ENCODE measurements around the gene CENPM. TPM values are rescaled to one million over a fixed set of nuclear protein-coding genes. Genes with fewer than 3 reads are reported as not detected.
A peak's percentile ranks its signal among the peaks of the same experiment; 100 is the strongest.

CENPM gene
- total RNA-seq, 2 donors from 2014 or later: 26.9 to 28.3 TPM

- ATAC-seq (no peak), DNase-seq (no peak)
- Mint-ChIP-seq H3K27ac (peak overlapping the region; percentile 81), H3K27me3 (no peaks in the 10 kb centered on the region), H3K4me3 (no peak overlapping the region), H3K4me1 (peaks cover 9% of the 10 kb centered on the region), H3K36me3 (ENCODE audit: low read depth) (no peaks in the 10 kb centered on the region)
- no peaks in the 10 kb centered on the region for H3K9me3 ChIP-seq (ENCODE audit: control insufficient read depth, low read length, poor library complexity, severe bottlenecking)
These were observed 13.4 kb downstream of the CENPM start for GRCh38 chr22:41933411-41934177.

- no peak overlapping the region for H3K4me3 Mint-ChIP-seq
- ATAC-seq: no peak
- peak overlapping the region; percentile 81 for H3K27ac Mint-ChIP-seq
- no peak for DNase-seq
- H3K9me3 ChIP-seq (ENCODE audit: control insufficient read depth, low read length, poor library complexity, severe bottlenecking): no peaks in the 10 kb centered on the region
- H3K27me3 Mint-ChIP-seq: no peaks in the 10 kb centered on the region
- H3K36me3 Mint-ChIP-seq (ENCODE audit: low read depth): no peaks in the 10 kb centered on the region
- H3K4me1 Mint-ChIP-seq: peaks cover 14% of the 10 kb centered on the region
These were observed 14.6 kb downstream of the CENPM start for GRCh38 chr22:41932353-41932752.

GRCh38 chr22:41931701-41932269 lies 15.2 kb downstream of the CENPM start:
- ATAC-seq: peak; percentile 3
- H3K36me3 Mint-ChIP-seq (ENCODE audit: low read depth): no peaks in the 10 kb centered on the region
- H3K4me3 Mint-ChIP-seq: no peak overlapping the region
- peak overlapping the region; percentile 81 for H3K27ac Mint-ChIP-seq
- no peak for DNase-seq
- no peaks in the 10 kb centered on the region for H3K27me3 Mint-ChIP-seq
- H3K9me3 ChIP-seq (ENCODE audit: control insufficient read depth, low read length, poor library complexity, severe bottlenecking): no peaks in the 10 kb centered on the region
- peaks cover 14% of the 10 kb centered on the region for H3K4me1 Mint-ChIP-seq

GRCh38 chr22:41929418-41929810 lies 17.5 kb downstream of the CENPM start:
- Mint-ChIP-seq H3K4me3 (no peak overlapping the region), H3K27ac (no peak overlapping the region), H3K27me3 (no peaks in the 10 kb centered on the region), H3K36me3 (ENCODE audit: low read depth) (no peaks in the 10 kb centered on the region), H3K4me1 (peaks cover 15% of the 10 kb centered on the region)
- H3K9me3 ChIP-seq (ENCODE audit: control insufficient read depth, low read length, poor library complexity, severe bottlenecking): no peaks in the 10 kb centered on the region
- DNase-seq (no peak), ATAC-seq (no peak)

GRCh38 chr22:41928593-41929417 lies 18.1 kb downstream of the CENPM start:
- H3K9me3 ChIP-seq (ENCODE audit: control insufficient read depth, low read length, poor library complexity, severe bottlenecking): no peaks in the 10 kb centered on the region
- peak overlapping the region; percentile 89 for H3K27ac Mint-ChIP-seq
- H3K36me3 Mint-ChIP-seq (ENCODE audit: low read depth): no peaks in the 10 kb centered on the region
- ATAC-seq (no peak), DNase-seq (no peak)
- H3K4me1 Mint-ChIP-seq: peaks cover 15% of the 10 kb centered on the region
- no peaks in the 10 kb centered on the region for H3K27me3 Mint-ChIP-seq
- H3K4me3 Mint-ChIP-seq: peak overlapping the region; percentile 49

GRCh38 chr22:41927813-41928212 lies 19.1 kb downstream of the CENPM start:
- H3K4me3 Mint-ChIP-seq: peak overlapping the region; percentile 85
- ATAC-seq: no peak
- peaks cover 14% of the 10 kb centered on the region for H3K4me1 Mint-ChIP-seq
- H3K9me3 ChIP-seq (ENCODE audit: control insufficient read depth, low read length, poor library complexity, severe bottlenecking): no peaks in the 10 kb centered on the region
- peak overlapping the region; percentile 89 for H3K27ac Mint-ChIP-seq
- DNase-seq: no peak
- H3K36me3 Mint-ChIP-seq (ENCODE audit: low read depth): no peaks in the 10 kb centered on the region
- H3K27me3 Mint-ChIP-seq: no peaks in the 10 kb centered on the region

GRCh38 chr22:41925783-41926460 lies 21.0 kb downstream of the CENPM start:
- Mint-ChIP-seq H3K4me3 (peak overlapping the region; percentile 87), H3K4me1 (peaks cover 14% of the 10 kb centered on the region), H3K36me3 (ENCODE audit: low read depth) (no peaks in the 10 kb centered on the region), H3K27ac (no peak overlapping the region), H3K27me3 (no peaks in the 10 kb centered on the region)
- peak; percentile 71 to 82 (median 73) for DNase-seq
- peak; percentile 83 for ATAC-seq
- H3K9me3 ChIP-seq (ENCODE audit: control insufficient read depth, low read length, poor library complexity, severe bottlenecking): no peaks in the 10 kb centered on the region

- H3K4me3 Mint-ChIP-seq: no peak overlapping the region
- H3K4me1 Mint-ChIP-seq: peaks cover 21% of the 10 kb centered on the region
- H3K9me3 ChIP-seq (ENCODE audit: control insufficient read depth, low read length, poor library complexity, severe bottlenecking): no peaks in the 10 kb centered on the region
- H3K27ac Mint-ChIP-seq: no peak overlapping the region
- DNase-seq: no peak
- no peaks in the 10 kb centered on the region for H3K27me3 Mint-ChIP-seq
- H3K36me3 Mint-ChIP-seq (ENCODE audit: low read depth): no peaks in the 10 kb centered on the region
- ATAC-seq: no peak
These were observed 23.2 kb downstream of the CENPM start for GRCh38 chr22:41923595-41924276.

GRCh38 chr22:41922940-41923594 lies 23.9 kb downstream of the CENPM start:
- Mint-ChIP-seq H3K27me3 (no peaks in the 10 kb centered on the region), H3K36me3 (ENCODE audit: low read depth) (no peaks in the 10 kb centered on the region), H3K27ac (no peak overlapping the region), H3K4me3 (peak overlapping the region; percentile 31), H3K4me1 (peaks cover 17% of the 10 kb centered on the region)
- H3K9me3 ChIP-seq (ENCODE audit: control insufficient read depth, low read length, poor library complexity, severe bottlenecking): no peaks in the 10 kb centered on the region
- DNase-seq (no peak), ATAC-seq (no peak)

- ATAC-seq (no peak), DNase-seq (no peak)
- Mint-ChIP-seq H3K4me3 (no peak overlapping the region), H3K4me1 (peaks cover 13% of the 10 kb centered on the region), H3K36me3 (ENCODE audit: low read depth) (no peaks in the 10 kb centered on the region), H3K27ac (no peak overlapping the region), H3K27me3 (no peaks in the 10 kb centered on the region)
- no peaks in the 10 kb centered on the region for H3K9me3 ChIP-seq (ENCODE audit: control insufficient read depth, low read length, poor library complexity, severe bottlenecking)
These were observed 24.6 kb downstream of the CENPM start for GRCh38 chr22:41922328-41922727.

- peaks cover 12% of the 10 kb centered on the region for H3K4me1 Mint-ChIP-seq
- ATAC-seq (no peak), DNase-seq (no peak)
- H3K4me3 Mint-ChIP-seq: peak overlapping the region; percentile 80
- no peaks in the 10 kb centered on the region for H3K36me3 Mint-ChIP-seq (ENCODE audit: low read depth)
- peak overlapping the region; percentile 53 for H3K27ac Mint-ChIP-seq
- no peaks in the 10 kb centered on the region for H3K9me3 ChIP-seq (ENCODE audit: control insufficient read depth, low read length, poor library complexity, severe bottlenecking)
- H3K27me3 Mint-ChIP-seq: no peaks in the 10 kb centered on the region
These were observed 26.5 kb downstream of the CENPM start for GRCh38 chr22:41920271-41920976.
